Adipocyte (in vitro differentiated cells): ENCODE data around the gene CERS1.
A peak's percentile ranks its signal among the peaks of the same experiment; 100 is the strongest.
"Not testable (repeated sequence)": the region's sequence is repeated elsewhere in the genome, so short reads cannot be mapped to it uniquely, and the experiment has no call there.

Experiments
- DNase-seq: peaks from one replicate; pipeline ENCODE4 v3.0.0-alpha.2; 2015; ENCODE audit warnings: low read depth
- H3K27me3 ChIP-seq: replicated peaks from 2 replicates; pipeline ENCODE4 v1.7.0; 2013; ENCODE audit warnings: mild to moderate bottlenecking, low read length, moderate library complexity; ENCODE audit not compliant: control insufficient read depth, insufficient read depth
- H3K36me3 ChIP-seq: 2 replicates; pipeline ENCODE4 v1.7.0; 2013; ENCODE audit warnings: low read length, mild to moderate bottlenecking, moderate library complexity; ENCODE audit not compliant: control insufficient read depth, insufficient read depth, severe bottlenecking
- H3K4me1 ChIP-seq: 2 replicates; pipeline ENCODE4 v1.7.0; 2013; ENCODE audit warnings: mild to moderate bottlenecking, low read length, moderate library complexity; ENCODE audit not compliant: control insufficient read depth, insufficient read depth
- H3K4me3 ChIP-seq: 2 replicates; pipeline ENCODE4 v1.7.0; 2013; ENCODE audit warnings: mild to moderate bottlenecking, low read length, moderate library complexity
- H3K9ac ChIP-seq: 2 replicates; pipeline ENCODE4 v1.7.0; 2013; ENCODE audit warnings: mild to moderate bottlenecking, low read length, moderate library complexity
- H3K9me3 ChIP-seq: 2 replicates; pipeline ENCODE4 v1.7.0; 2013; ENCODE audit warnings: mild to moderate bottlenecking, low read length, moderate library complexity; ENCODE audit not compliant: control insufficient read depth

CERS1 gene

DNA sequence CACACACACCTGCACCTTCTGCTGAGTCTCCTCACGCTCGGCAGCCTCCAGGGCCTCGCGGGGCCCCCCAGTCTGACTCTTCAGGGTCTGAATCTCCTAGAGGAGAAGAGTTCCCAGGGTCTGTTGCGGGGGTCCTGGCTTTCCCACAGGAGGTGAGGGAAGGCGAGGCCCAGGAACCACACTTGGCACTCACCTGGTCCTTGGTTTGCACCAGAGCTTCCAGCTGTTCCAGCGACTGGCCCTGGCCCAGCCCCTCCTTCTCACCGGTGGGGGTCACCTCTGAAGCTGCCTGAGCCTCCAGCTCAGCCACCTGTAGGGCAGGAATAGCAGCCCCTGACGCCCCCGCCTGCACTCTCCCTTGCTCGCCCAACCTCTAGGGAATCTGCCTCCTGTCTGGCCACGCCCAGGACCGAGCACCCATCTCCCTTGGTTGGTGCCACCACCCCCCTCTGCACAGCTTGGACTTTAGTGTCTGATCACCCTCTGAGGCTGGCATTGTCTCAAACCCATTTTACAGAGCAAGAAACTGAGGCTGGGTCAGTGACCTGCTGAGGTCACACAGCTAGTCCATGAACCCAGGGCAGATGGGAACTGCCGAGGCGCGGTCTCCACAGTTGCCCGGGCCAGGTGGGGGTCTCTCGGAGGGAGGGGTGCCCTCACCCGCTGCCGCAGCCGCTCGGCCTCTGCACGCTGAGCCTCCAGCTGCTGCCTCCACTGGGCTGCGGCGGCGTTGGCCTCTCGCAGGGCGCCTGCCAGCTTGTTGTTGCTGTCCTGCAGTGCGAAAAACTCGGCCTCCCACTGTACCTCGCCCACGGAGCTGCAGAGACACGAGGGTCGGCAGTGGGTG lies 35.6 kb upstream of the CERS1 start:
- Histone ChIP-seq H3K27me3 (no peaks in the 10 kb centered on the region), H3K36me3 (peaks cover 50% of the 10 kb centered on the region), H3K4me1 (no peaks in the 10 kb centered on the region), H3K9me3 (no peaks in the 10 kb centered on the region), H3K4me3 (no peak overlapping the region), H3K9ac (no peak overlapping the region)
- DNase-seq: no peak

GRCh38 chr19:18929311-18929710 lies 33.4 kb upstream of the CERS1 start:
- H3K36me3 ChIP-seq: peaks cover 62% of the 10 kb centered on the region
- H3K4me1 ChIP-seq: no peaks in the 10 kb centered on the region
- H3K9me3 ChIP-seq: no peaks in the 10 kb centered on the region
- H3K27me3 ChIP-seq: no peaks in the 10 kb centered on the region
- no peak for DNase-seq
- no peak overlapping the region for H3K9ac ChIP-seq
- no peak overlapping the region for H3K4me3 ChIP-seq

DNA sequence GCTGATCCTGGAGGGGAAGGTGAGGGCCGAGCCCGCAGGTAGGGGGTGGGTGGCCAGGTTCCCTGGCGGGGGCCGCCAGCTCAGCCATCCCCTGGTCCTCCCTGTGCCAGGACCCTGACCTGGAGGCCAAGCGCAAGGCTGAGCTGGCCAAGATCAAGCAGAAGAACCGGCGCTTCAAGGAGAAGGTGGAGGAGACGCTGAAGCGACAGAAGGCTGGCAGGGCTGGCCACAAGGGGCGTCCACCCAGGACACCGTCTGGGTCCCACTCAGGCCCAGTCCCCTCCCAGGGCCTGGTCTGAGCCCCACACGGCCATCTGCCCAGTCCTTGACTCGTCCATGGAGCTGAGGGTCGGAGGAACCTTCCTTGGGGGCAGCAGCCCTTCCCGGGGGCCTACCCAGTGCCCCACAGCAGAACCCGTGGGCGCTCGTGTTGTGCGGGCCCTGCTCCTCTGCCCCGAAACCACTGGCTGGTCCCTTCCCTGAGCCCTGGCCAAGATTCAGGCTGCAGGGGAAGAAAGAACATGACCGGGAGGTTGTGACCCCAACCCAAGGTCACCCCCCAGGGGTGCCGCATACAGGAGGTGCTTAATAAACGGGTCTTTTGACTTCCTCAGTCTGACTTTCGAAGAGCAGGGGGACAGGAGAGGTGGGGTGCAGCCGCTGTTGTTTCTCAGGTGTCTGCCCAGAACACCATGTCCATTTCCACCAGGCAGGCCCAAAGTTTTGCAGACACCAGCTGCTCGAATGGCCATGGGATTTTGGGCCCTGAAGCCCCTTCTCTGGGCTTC lies 32.3 kb upstream of the CERS1 start:
- Histone ChIP-seq H3K36me3 (peaks cover 67% of the 10 kb centered on the region), H3K9me3 (no peaks in the 10 kb centered on the region)
- DNase-seq: no peak

GRCh38 chr19:18924684-18925213 lies 28.8 kb upstream of the CERS1 start:
- Histone ChIP-seq H3K27me3 (no peaks in the 10 kb centered on the region), H3K4me3 (no peak overlapping the region), H3K9ac (no peak overlapping the region), H3K36me3 (peaks cover 72% of the 10 kb centered on the region), H3K4me1 (peaks cover 12% of the 10 kb centered on the region), H3K9me3 (no peaks in the 10 kb centered on the region)
- DNase-seq: no peak

More for the DNA sequence above, 32.3 kb upstream of the CERS1 start:
- Histone ChIP-seq H3K4me1 (no peaks in the 10 kb centered on the region), H3K4me3 (no peak overlapping the region), H3K27me3 (no peaks in the 10 kb centered on the region), H3K9ac (no peak overlapping the region)

- Histone ChIP-seq H3K9ac (no peak overlapping the region), H3K4me3 (no peak overlapping the region), H3K36me3 (peaks cover 57% of the 10 kb centered on the region), H3K27me3 (no peaks in the 10 kb centered on the region), H3K4me1 (peaks cover 20% of the 10 kb centered on the region), H3K9me3 (no peaks in the 10 kb centered on the region)
- DNase-seq: no peak
These were observed 26.4 kb upstream of the CERS1 start for GRCh38 chr19:18922228-18922985.

- peaks cover 50% of the 10 kb centered on the region for H3K36me3 ChIP-seq
- no peak for DNase-seq
- H3K9me3 ChIP-seq: no peaks in the 10 kb centered on the region
- H3K4me1 ChIP-seq: peaks cover 20% of the 10 kb centered on the region
- no peak overlapping the region for H3K4me3 ChIP-seq
- H3K9ac ChIP-seq: no peak overlapping the region
- H3K27me3 ChIP-seq: no peaks in the 10 kb centered on the region
These were observed 25.6 kb upstream of the CERS1 start for GRCh38 chr19:18921593-18921992.

DNA sequence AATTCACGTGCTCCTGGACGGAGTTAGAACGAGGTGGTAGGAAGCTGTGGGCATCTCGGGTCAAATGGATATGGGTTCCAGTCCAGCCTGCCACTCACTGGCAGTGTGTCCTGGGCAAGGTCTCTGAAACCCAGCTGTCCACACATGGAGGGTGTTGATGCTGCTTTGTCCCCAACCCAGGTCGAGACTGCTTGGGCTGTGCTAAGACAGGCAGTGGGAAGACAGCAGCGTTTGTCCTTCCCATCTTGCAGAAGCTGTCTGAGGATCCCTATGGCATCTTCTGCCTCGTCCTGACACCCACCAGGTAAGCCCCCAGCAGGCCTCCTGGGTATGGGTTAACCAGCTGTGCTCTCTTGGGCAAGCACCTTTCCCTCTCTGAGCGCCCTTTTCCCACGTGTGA lies 24.4 kb upstream of the CERS1 start:
- Histone ChIP-seq H3K9ac (peak overlapping the region; percentile 96), H3K9me3 (no peaks in the 10 kb centered on the region), H3K27me3 (no peaks in the 10 kb centered on the region), H3K4me3 (peak overlapping the region; percentile 98), H3K4me1 (peaks cover 20% of the 10 kb centered on the region), H3K36me3 (peaks cover 42% of the 10 kb centered on the region)
- DNase-seq: no peak

DNA sequence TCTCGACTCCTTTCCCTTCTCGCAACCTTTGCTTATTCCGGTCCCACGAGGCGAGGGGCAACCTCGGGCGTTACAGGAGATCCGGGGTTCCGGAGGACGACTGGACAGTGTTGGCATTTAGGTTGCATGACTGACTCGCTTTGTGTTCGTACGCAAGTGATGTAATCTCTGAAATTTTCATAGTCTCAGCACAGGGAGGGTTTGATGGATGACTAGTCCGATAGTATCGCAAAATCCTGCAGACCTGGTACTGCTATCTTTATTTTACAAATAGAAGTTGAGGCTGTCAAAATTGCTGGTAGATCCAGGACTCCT lies 23.9 kb upstream of the CERS1 start:
- peak overlapping the region; percentile 98 for H3K4me3 ChIP-seq

DNA sequence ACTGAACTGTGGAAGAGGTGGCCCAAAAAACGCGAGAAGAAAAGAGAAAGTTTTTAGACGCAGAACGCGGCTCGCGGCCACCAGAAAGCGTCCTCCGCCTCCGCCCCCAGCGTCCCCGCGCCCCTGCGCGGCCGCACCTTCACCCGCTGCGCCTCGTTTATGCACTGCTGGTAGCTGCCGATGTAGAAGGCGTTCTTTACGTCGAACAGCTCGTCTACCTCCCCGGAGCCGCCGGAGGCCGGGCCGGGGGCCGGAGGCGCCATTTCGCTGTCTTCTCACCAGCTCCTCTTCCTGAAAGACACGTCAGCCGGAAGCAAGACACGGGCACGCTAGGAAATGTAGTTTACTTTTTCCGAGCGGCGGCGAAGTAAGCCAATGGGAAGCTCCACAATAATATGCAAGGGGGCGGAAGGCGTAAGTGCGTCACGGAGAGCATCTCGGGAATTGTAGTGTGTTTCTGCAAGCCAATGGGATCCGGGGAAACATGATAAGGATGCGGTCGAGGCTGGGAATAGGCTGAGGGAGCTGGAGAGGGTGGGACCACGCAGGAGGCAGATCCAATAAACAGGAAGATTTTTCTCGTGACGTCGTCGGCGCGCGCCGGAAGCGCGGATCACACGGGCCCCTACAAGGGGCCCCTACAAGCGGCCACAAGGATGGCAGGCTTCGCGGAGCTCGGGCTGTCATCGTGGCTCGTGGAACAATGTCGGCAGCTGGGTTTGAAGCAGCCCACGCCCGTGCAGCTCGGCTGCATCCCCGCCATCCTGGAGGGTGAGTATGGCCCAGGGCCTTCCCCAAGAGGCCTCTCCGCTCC lies 23.3 kb upstream of the CERS1 start, which contains the start of the genes COPE and DDX49:
TSS of gene COPE (minus strand) at position 302 of the 814 bp plus-strand sequence. CDS start at position 263, 39 bp downstream.
TSS of gene DDX49 (plus strand) at position 630 of the 814 bp plus-strand sequence. CDS start at position 657, 27 bp downstream.
- H3K4me1 ChIP-seq: peaks cover 20% of the 10 kb centered on the region
- H3K9me3 ChIP-seq: no peaks in the 10 kb centered on the region
- H3K9ac ChIP-seq: peak within 1 kb of the TSS; percentile 96
- peak; percentile 100 for DNase-seq
- no peaks in the 10 kb centered on the region for H3K27me3 ChIP-seq
- peak within 1 kb of the TSS; percentile 98 for H3K4me3 ChIP-seq
- peaks cover 38% of the 10 kb centered on the region for H3K36me3 ChIP-seq

More for the DNA sequence above, 23.9 kb upstream of the CERS1 start:
- Histone ChIP-seq H3K9ac (peak overlapping the region; percentile 96), H3K27me3 (no peaks in the 10 kb centered on the region), H3K9me3 (no peaks in the 10 kb centered on the region), H3K4me1 (peaks cover 20% of the 10 kb centered on the region), H3K36me3 (peaks cover 43% of the 10 kb centered on the region)
- DNase-seq: no peak

- H3K27me3 ChIP-seq, DNase-seq, H3K9me3 ChIP-seq, H3K9ac ChIP-seq: not testable (repeated sequence)
- peaks cover 20% of the 10 kb centered on the region for H3K4me1 ChIP-seq
- peak overlapping the region; percentile 98 for H3K4me3 ChIP-seq
- H3K36me3 ChIP-seq: peaks cover 30% of the 10 kb centered on the region
These were observed 21.6 kb upstream of the CERS1 start for GRCh38 chr19:18917593-18917992.
